Frontal cortex (tissue), 4 donors: ENCODE results near the gene SMNDC1. TPM values are rescaled to one million over a fixed set of nuclear protein-coding genes. Genes with fewer than 3 reads are reported as not detected.
"Not testable (repeated sequence)": the region's sequence is repeated elsewhere in the genome, so short reads cannot be mapped to it uniquely, and the experiment has no call there.

ENCODE experiments used
- DNase-seq, 2 donors: peaks; one replicate each; pipeline ENCODE4 v3.0.0; 2012; ENCODE audit warnings: low spot score in 2 of 2
- FAIRE-seq: peaks from 2 replicates; lab custom pipeline; 2012; peaks lifted over from hg19 to GRCh38; lab: Jason Lieb, UNC
- total RNA-seq: library from RNA; depleted of rRNA; stranded (reverse); fragments of >200 nt; gene quantifications from one replicate; pipeline ENCODE4 v1.2.3, GENCODE V29; 2014
- donor health status: control.
- donor health status: control.
- donor health status: control.

SMNDC1 gene
- total RNA-seq, result 10.6 TPM

DNA sequence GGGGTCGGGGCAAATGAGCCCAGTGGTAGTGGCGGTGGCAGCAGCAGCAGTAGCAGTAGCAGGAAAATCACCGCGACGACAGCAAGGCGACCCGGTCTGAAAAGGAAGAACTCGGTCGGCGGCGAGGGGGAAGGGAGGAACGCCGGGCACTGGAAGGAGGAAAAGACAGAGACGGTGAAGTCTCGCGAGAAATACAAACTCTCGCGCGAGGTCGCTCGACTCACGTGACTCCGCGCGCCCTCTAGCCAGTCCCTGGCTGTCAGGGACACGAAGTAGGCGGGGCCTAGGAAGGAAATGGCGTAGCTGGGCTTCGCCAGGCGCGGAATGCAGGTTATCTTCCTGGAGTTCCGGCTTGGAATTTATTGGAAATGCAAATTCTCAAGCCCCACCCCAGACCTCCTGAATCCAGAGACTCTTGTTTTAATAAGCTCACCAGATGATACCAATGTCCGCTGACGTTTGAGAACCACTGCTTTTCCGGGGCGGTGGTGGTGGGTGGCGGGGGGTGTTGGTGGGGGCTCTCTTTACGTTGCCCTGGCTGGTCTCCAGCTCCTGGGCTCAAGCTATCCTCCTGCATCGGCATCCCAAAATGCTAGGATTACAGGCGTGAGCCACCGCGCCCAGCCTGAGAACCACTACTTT is at the start of gene SMNDC1:
TSS of gene SMNDC1 (minus strand) at position 141 of the 642 bp plus-strand sequence. CDS start 1,333 bp downstream, outside the sequence.
- FAIRE-seq (peak; percentile 85), DNase-seq (peak; percentile 97 to 98)

DNA sequence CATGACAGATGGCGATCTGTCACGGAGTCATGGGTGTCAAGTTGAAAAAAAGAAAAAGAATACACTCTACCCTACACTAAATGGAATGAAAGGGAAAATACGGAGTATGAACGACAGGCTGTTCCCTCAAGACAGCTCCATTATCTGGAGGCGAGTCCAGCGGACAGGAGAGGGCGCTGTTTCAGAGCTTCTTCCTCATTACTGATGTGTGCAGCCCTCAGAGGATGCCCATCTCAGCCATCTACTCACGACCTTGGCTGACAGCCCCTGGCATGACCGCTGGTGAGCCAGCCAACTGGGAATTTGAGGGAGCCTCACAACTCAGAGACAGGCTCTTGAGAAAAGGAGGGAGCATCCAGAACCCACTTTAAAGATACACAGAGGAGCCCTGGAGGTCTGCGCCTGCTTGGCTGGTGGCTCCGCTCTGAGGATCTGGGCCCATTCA is 49.6 kb upstream of the SMNDC1 start:
- peak in 1 of 2 donors; percentile 64 for DNase-seq
- no peak for FAIRE-seq

DNA sequence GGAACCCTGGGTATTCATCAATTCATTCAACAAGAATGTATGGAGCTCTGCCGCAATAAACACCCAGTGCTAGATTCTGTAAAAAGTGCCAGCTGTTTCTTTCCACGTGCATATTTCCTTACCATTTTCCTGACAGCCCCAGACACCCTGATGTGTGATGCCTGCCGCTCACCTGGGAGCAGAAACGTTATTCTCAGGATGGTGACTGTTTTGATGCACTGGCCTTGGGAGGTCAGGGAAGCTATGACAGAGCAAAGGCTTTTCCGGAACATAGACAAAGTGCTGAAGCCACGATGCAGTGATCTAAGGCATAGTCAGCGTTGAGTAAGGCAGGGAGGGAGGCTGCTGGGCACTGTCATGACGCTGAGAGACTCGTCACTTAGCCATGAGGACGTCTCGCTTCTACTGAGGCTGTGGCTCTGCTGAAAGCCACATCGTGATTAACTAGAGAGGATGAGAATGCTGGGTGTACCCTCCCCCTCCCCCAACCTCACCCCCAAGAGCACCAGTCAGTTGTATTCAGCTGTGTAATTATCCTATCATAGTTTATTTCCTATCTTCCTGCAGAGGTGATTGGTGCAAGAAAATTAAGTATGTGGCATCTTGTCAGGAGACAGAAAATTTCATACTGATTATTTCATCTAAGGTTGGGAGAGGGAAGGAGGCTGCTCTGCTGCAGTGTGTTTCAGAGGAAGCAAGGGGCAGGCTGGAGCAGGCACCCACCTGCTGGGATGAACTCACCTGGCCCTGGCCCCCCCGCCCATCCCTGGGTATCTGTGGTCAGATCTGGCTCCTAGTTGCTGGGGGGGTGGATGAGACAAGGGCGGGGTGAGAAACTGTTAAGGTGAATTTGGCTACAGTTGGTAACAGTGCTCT is 48.8 kb upstream of the SMNDC1 start:
- FAIRE-seq, result no peak

DNA sequence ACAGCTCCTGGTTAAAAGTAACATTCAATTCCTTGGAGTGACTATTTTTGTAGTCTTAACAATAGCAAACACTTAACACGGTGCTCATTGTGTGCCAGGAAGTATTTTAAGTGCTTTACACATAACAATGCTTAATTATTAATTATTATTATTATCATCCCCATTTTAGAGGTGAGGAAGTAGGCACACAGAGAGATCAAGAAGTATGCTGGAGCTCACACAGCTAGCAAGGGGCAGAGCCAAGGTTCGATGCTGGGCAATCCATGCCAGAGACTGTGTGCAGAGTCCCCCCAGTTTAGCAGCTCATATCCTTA is 48.2 kb upstream of the SMNDC1 start:
- no peak for FAIRE-seq
- DNase-seq, result no peak

More for the DNA sequence above, 48.8 kb upstream of the SMNDC1 start:
- DNase-seq, result no peak

DNA sequence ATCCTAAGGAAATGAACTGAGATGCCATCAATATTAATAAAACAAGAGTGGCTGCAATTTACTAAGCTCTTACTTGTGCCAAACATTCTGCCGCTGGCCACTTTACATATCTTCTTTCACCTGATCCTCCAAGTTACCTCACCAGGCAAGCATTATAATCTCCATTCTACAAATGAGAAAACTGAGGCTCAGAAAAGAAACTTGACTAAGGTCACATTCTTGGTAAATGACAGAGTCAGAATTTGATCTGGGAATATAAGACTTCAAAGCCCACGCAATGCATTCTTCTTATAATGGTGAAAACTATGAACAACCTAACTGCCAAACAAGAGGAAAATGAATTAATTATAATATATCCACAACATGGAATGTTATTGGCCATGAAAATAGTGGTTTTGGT is 46.1 kb upstream of the SMNDC1 start:
- FAIRE-seq (no peak), DNase-seq (no peak)

DNA sequence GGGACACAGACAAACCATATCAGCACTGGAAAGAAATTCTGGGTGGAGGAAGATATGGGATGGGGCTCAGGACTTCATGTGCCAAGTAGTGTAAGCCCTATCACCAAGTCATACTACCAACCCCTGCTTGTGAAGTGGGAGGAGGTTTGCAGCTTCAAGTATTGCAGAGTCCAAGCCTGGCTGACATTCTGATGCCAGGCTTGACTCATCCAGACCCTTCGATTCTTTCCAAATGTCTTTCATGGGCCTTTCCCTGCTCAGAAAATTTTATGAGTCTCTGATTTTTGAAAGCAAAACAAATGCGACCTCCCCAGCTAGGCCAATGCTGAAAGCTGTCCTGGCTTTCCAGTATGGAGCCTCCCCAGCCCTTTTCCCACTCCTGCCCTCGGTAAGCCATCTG is 45.1 kb upstream of the SMNDC1 start:
- no peak for FAIRE-seq
- no peak for DNase-seq

DNA sequence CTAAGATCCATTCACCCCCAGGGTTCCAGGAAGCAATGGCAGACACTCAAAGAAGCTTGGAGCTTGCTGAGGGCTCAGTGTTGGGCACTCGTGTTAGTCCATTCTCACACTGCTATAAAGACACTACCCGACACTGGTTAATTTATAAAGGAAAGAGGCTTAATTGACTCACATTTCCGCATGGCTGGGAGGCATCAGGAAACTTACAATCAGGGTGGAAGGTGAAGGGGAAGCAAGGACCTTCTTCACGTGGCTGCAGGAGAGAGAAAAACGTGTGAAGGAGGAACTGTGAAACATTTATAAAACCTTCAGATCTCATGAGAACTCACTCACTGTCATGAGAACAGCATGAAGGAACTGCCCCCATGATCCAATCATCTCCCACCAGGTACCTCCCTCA is 44.7 kb upstream of the SMNDC1 start:
- FAIRE-seq (no peak), DNase-seq (no peak)

DNA sequence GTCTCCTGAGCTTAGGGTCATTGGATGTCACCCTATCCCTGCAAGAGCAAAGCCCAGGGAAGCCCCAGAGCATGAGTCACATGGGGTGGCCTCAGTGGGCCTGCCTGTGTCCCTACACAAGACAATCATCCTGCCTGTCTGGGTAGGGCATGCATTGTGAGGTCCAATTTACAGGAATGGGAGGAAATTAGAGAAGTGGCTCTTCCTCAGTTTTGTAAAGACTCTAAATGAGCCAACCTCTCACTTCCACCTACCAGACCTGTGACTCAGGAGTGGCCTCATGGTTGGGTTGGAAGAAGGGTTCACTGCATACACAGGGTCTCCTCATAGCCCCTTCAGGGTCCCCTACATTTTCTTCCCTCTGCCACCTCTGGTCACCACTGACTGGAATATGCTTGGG is 43.6 kb upstream of the SMNDC1 start:
- no peak for DNase-seq
- no peak for FAIRE-seq

DNA sequence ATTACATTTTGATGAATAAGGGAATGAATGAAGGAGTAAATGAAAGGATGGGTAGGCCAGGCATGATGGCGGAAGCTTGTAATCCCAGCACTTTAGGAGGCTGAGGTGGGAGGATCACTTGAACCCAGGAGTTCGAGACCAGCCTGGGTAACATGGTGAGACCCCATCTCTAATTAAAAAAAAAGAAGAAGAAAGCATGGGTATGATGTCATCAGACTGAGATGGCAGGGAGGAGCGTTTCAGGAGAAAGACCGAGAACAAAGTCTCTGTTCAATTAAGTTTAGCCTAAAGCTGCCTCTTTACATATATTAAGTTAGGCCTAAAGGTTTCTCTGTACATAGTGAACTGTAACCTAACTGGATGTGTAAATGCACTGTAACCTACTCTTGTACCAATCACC is 42.2 kb upstream of the SMNDC1 start:
- DNase-seq (no peak), FAIRE-seq (no peak)

DNA sequence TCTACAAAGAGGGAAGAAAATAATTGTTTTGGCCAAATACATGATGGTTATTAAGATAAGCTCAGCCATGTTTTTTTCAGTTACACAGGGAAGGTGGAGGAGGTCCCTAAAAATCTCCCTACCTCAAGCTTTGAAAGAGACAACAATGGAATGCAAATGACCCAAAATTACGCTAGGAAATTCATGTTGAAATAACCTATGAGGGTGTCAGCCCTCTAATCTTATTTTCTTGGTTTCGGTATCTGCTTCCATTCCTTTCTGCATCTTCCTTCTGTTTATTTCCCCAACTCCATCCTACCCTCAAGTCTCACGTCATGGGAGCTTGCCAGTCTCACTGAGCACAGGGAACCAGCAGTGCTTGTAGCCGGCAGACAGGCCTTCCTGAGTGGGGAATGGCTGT is 40.6 kb upstream of the SMNDC1 start:
- DNase-seq (no peak), FAIRE-seq (no peak)

DNA sequence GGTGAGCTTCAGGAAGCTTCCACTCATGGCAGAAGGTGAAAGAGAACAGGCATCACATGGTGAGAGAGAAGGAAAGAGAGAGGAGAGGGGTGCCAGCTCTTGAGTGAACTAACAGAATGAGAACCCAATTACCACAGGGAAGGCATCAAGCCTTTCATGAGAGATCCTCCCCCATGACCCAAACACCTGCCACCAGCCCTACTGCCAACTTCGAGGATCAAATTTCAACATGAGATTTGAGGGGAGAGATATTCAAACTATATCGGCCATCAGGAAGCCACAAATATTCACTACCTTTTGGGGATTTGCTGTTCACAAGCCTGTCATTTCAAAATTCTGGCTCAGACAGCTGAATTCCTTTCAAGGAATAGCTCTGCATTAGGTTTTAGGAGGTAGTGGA is 39.9 kb upstream of the SMNDC1 start:
- DNase-seq, result no peak
- FAIRE-seq, result no peak

DNA sequence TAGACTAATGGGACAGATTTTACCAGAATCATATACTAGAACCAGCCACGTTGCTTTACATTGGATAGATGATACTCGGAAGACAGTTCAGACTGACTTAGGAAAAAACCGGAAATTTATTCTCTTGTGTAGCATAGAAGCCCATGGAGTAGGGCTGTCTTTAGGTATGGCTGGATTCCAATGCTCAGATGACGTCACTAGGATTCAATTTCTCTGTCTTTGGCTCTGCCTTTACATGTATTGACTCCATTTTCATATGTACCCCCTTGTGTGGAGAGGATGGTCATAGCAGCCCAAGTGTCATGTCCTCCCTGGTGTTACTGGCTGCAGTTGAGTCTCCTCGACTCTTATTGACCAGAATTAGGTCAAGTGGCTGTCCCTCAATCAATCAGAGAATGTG is 39.2 kb upstream of the SMNDC1 start:
- DNase-seq (no peak), FAIRE-seq (no peak)

DNA sequence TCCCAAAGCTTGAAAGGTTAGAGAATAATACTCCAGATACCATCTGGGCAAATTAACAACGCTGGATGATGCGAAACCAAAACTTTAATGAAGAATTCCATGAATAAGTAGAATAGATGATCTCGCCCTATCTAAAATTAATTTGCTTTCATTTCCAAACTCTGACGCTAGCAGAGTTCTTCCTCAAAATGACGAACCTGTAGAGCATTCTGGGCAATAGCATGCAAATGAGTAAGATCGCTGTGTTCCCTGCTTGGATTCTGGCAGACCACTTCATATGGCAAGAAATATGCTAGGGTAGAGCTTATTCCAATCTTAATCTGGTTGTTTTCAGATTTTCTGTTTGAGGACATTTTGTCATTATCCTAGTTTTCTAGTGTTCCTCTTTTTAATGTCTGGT is 36.1 kb upstream of the SMNDC1 start:
- DNase-seq (no peak), FAIRE-seq (no peak)

DNA sequence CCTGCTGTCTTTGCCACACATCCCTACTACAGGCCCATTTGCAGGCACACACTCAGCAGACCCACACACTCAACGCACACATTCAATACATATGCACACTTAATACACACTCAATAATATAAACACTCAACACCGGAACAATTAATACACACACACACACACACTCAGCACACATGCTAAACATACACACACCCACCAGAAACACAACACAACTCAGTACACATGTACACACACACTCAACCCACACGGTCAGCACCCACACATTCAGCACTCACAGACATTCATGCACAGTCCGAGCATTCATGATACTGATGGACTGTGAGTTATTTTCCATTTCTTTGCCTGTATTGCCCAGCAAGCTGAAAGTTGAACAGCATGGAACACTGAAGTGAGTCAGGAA is 35.4 kb upstream of the SMNDC1 start:
- no peak for FAIRE-seq
- DNase-seq, result no peak

DNA sequence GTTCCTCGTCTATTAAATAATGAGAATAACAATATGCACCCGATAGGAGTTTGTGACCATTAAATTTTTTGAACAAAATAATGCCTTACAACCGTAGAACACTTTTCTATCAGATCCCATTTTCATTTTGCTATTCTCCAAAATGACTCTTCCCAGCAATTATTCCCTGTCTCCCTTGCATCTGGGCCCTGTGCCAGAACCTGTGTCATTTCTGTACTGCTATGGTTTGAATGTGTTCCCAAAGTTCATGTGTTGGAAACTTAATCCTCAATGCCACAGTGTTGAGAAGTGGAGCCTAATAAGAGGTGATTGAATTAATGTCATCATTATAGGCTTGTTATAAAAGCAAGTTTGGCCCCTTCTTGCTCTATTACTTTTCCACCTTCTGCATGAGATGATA is 33.2 kb upstream of the SMNDC1 start:
- no peak for FAIRE-seq
- DNase-seq, result no peak

DNA sequence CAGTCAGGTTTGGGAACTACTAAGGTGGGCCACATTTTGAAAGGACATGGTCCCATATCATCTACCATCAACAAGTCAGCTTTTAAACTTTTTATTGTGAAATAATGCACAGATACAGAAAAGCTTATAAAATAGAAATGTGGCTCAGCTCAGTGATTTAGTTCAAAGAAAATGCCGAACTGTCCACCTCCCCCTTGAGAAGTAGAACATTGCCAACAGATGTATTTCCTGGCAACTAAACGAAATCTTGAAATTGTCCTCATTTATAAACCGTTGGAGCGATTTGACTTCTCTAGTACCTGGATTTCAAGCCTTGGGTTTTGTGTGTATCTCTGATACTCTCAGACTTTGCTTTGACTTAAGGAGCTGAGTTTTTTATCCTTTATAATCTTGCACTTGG is 32.7 kb upstream of the SMNDC1 start:
- no peak for FAIRE-seq
- no peak for DNase-seq

DNA sequence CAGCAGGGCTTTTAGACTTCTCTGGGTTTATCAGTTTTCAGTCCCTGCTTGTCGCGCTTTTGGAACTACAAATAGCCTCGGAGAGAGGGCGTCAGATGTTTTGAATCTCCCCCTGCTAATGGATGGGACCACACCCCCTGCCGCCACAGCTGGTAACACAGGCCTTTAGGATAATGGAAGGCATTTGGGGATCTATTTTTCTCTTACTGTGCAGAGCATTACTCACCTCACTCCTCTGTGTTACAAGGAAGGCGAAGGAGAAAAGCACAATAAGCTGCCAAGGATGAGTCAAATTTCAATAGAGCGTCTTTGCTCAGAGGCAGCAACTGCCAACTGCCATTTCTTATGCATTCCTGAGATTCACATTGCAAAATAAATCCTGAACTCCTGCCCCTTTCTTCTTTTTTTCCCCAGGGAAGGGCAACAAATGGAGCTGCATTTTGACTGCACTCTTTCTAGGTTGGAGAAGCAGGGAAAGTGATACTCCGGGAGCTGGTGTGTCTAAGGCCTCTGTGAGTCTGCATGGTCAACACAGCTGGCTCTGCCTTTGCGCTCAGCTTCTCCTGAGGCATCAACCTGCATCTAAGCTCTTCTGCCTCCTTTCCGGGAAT is 31.5 kb upstream of the SMNDC1 start:
- no peak for FAIRE-seq
- peak in 1 of 2 donors; percentile 33 for DNase-seq

DNA sequence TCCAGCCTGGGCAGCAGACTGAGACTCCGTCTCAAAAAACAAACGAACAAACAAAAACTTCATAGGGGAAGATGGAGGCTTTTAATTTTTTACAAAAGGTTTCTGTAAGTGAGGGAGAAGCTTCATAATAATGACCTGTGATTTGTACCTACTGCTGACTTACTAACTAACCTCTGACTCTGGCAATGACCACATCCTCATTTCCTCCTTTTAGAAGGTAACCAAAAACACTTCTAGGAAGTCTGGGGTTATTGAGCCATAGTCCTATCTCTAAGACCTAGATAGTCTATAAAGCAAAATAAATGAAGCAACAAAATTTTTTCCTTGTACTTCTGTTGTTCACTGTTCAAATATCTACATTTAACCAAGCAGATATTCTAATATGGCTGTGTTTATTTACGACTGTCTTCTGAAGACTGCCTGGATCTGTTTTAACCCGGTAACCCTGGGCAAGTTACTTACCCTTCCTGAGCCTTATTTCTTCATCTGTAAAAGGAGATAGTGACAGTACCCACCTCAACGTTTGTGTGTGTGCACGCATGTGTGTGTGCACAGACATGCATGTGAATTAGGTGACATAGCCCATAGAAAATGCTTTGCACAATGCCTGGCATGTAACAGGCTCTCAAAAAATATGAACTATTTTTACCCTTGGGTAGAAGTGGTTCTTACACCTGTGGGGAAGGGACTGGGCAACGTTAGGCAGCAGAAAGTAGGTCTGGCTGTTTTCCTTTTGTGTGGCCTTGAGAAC is 30.8 kb upstream of the SMNDC1 start:
- FAIRE-seq (no peak), DNase-seq (no peak)

DNA sequence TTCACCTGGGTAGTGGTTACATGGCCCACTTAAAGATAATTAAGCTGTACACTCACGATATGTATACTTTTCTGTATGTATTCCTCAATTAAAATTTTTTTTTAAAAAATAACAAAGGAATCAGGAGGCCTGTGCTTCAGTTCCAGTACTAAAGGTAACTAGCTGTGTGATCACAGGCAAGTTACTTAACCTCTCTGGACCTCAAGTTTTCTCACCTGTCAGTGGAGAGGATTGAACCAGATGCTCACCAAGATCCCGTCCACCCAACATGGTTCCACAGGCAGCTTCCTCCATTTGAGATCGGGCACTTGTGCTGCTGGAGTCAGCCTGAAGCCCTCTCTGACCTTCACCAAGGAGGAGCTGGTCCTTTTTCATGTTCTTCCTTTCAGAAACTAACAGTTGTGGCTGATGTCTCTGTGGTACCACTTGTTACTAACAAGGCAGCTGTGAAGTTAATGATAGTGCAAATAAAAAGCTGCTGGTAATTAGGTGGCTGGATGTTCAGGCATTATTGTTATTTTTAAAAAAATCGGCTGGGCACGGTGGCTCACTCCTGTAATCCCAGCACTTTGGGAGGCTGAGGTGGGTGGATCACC is 29.4 kb upstream of the SMNDC1 start:
- FAIRE-seq (no peak), DNase-seq (no peak)

DNA sequence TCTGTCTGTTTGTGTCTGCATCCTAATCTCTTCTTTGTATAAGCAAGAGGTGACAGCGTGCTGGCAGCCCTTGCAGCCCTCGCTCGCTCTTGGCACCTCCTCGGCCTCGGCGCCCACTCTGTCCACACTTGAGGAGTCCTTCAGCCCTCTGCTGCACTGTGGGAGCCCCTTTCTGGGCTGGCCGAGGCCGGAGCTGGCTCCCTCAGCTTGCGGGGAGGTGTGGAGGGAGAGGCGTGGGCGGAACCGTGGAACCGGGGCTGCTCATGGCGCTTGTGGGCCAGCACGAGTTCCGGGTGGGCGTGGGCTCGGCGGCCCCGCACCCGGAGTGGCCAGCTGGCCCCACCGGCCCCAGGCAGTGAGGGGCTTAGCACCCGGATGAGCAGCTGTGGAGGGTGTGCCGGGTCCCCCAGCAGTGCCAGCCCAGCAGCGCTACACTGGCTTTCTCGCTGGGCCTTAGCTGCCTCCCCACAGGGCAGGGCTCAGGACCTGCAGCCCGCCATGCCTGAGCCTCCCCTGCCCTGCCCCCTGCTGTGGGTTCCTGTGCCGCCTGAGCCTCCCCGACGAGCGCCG is 26.6 kb upstream of the SMNDC1 start:
- DNase-seq, FAIRE-seq: not testable (repeated sequence)
